Thymus (tissue), 11 donors: ENCODE measurements around the gene GPR146. TPM values are rescaled to one million over a fixed set of nuclear protein-coding genes. Genes with fewer than 3 reads are reported as not detected.

ENCODE experiments used
- DNase-seq, 9 donors: peaks; one replicate each; pipeline ENCODE4 v3.0.0-alpha.2; 2013; ENCODE audit warnings: low spot score in 9 of 9, low read depth in 6 of 9, missing footprints in 1 of 9
- H3K27ac ChIP-seq, 2 donors: one replicate each; pipeline ENCODE4 v1.5.1; 2013; ENCODE audit warnings: control low read depth in 1 of 2, low read depth in 1 of 2, low read length in 1 of 2, mild to moderate bottlenecking in 1 of 2, moderate library complexity in 1 of 2
- H3K27me3 ChIP-seq, 2 donors: one replicate each; pipeline ENCODE4 v1.5.1; 2013; ENCODE audit warnings: low read length in 1 of 2; ENCODE audit not compliant: control insufficient read depth in 2 of 2, insufficient read depth in 1 of 2
- H3K36me3 ChIP-seq, 2 donors: one replicate each; pipeline ENCODE4 v1.5.1; 2013; ENCODE audit warnings: low read length in 1 of 2, mild to moderate bottlenecking in 1 of 2, moderate library complexity in 1 of 2; ENCODE audit not compliant: control insufficient read depth in 2 of 2, insufficient read depth in 2 of 2
- H3K4me1 ChIP-seq, 2 donors: one replicate each; pipeline ENCODE4 v1.5.1; 2013; ENCODE audit warnings: low read length in 2 of 2; ENCODE audit not compliant: control insufficient read depth in 2 of 2, insufficient read depth in 2 of 2
- H3K4me3 ChIP-seq, 2 donors: one replicate each; pipeline ENCODE4 v1.5.1; 2013; ENCODE audit warnings: low read length in 2 of 2, control low read depth in 1 of 2, mild to moderate bottlenecking in 1 of 2
- H3K9me3 ChIP-seq, 2 donors: one replicate each; pipeline ENCODE4 v1.5.1; 2013; ENCODE audit warnings: low read length in 1 of 2, mild to moderate bottlenecking in 1 of 2; ENCODE audit not compliant: control insufficient read depth in 2 of 2, insufficient read depth in 1 of 2
- WGBS: extraction: QIAGEN DNeasy Blood & Tissue Kit; methylation state at CpG from one replicate; pipeline ENCODE4 v1.1.7; 2013; 5-methylcytosine and 5-hydroxymethylcytosine counted together
- polyA plus RNA-seq: library from polyadenylated mRNA; stranded (reverse); fragments of 200-250 nt; gene quantifications from one replicate; pipeline ENCODE4 v1.2.3, GENCODE V29; 2013
- total RNA-seq: library from RNA; stranded (reverse); fragments of 120-200 nt; gene quantifications from one replicate; pipeline ENCODE4 v1.2.4, GENCODE V29; 2013
- donor health status: healthy.

The GPR146 gene
- total and polyA plus RNA-seq, 2 donors: 2.7 to 12.6 TPM

DNA sequence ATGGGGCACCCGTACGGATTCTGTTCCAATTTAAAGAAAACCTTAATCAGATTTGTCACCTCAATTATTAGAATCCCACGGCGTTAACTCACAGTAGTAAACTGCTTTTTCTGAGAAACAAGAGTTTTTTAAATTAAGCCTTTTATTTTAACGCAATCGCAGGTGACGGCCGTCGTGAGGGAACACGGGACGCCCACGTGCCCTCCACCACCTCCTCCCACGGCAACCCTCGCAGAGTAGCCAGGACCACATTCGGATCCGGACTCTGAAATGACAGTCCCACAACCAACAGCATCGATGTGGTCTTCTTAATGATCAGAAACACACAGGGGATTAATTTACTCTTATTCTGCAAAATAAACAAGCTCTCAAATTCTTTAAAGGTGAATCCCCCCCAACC is 22.0 kb upstream of the GPR146 start:
- Histone ChIP-seq H3K36me3 (peaks cover 0 to 5% of the 10 kb centered on the region in 2 donors), H3K9me3 (peaks cover 6 to 25% of the 10 kb centered on the region in 2 donors), H3K27me3 (peaks cover under 1 to 16% of the 10 kb centered on the region in 2 donors), H3K27ac (no peak overlapping the region), H3K4me1 (peaks cover 0 to 20% of the 10 kb centered on the region in 2 donors), H3K4me3 (no peak overlapping the region)
- WGBS: 99% methylated on average over 17 of the region's 17 CpGs
- no peak for DNase-seq

DNA sequence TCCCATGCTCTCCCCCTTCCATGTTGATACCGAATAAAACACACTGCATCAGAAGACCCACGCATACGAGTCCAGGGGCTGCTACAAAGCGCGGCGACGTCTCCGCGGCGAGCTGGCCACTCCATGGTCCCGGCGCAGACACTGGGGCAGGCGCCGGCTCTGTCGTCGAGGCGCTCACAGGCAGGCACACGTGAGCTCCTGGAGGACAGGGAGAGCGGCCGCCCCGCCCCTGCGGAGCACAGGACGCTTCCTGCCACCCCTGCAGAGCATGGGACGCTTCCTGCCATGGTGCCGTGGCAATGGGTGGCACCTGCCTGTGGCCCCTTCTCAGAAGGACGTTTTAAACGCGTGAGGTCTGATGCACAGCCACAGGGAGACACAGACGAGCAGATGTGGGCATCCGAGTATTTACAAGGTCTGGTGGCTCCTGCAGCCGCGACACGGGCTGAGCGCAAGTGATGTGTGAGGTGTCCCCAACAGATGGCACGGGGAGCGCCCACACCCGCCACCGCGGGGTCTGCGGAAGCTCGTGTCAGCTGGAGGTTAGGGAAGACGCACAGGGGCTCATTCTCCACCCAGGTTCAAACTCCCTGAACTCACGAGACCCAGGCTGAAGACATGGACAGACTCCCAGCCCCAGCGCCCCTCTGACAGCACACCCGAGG is 21.4 kb upstream of the GPR146 start:
- Histone ChIP-seq H3K36me3 (peaks cover 0 to 5% of the 10 kb centered on the region in 2 donors), H3K27me3 (peaks cover 6 to 20% of the 10 kb centered on the region in 2 donors), H3K4me3 (no peak overlapping the region), H3K4me1 (peaks cover 0 to 20% of the 10 kb centered on the region in 2 donors), H3K9me3 (peaks cover 6 to 25% of the 10 kb centered on the region in 2 donors), H3K27ac (no peak overlapping the region)
- WGBS: 94% methylated on average over 45 of the region's 45 CpGs
- DNase-seq: no peak

DNA sequence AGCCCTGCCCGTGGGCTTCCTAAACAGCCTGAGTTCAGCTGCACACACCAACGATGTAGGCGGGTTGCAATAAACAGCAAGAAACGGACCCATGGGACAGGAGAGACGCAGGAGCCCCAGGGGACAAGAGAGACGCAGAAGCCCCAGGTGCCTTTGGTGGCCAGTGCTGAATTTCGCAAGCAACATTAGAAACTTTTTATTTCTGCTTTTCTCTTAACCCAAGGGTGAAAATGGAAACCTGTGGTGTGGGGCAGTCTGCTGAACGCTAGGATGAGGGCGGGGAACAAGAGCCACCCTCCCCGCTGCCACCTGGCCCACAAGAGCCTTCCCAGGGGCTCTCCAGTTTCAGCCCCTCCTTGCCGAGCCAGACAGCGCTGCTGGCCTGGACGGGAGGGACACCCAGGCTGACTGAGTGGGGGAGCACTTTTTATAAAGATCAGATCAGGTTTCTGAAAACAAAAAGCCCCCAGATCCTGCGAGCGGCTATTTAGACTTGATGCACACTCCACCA is 20.0 kb upstream of the GPR146 start:
- no peak for DNase-seq
- H3K36me3 ChIP-seq: peaks cover 0 to 5% of the 10 kb centered on the region in 2 donors
- no peak overlapping the region for H3K4me3 ChIP-seq
- H3K4me1 ChIP-seq: peaks cover 0 to 24% of the 10 kb centered on the region in 2 donors
- 77% methylated on average over 15 of the region's 15 CpGs for WGBS
- peaks cover 6 to 25% of the 10 kb centered on the region in 2 donors for H3K9me3 ChIP-seq
- peaks cover 17 to 34% of the 10 kb centered on the region in 2 donors for H3K27me3 ChIP-seq
- H3K27ac ChIP-seq: no peak overlapping the region

DNA sequence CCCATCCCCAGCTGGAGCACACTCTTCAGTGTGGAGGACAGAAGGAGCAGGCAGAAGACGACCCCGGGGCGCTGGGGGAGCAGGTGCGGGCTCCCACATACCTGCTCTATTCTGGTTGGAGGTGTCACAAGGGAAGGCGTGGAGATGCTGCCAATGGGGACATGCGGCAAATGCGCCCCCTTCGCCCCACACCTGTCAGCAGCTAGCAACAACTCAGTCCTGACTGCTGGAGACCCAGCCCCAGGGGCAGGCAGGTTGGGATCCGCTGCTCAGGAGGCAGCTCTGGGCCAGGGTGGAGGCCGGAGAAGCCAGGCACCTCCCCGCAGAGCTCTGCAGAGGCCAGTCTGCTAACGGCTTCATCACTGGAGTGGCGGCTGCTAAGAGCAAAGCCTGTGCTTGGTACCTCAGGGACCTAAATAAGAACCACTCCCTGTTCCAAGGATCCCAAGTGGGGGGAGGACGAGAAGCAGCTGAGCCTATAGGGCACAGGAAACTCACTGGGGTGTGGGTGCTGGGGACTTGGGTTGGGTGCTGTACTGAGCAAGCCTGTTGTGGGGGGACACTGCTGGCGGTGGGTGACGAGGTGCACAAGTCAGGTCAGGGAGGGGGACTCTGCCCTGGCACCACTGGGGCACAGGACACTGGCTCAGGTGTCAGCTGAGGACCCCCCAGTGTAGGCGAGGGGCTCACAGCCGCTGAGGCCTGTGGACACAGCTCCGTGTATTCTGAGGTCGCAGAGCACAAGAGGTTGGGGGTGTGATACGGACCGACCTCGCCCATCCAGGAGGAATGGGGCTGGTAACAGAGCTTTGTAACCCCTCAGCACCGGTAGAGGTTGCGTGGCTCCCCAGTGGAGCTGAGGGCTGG is 19.2 kb upstream of the GPR146 start:
- Histone ChIP-seq H3K27ac (no peak overlapping the region), H3K36me3 (peaks cover 0 to 5% of the 10 kb centered on the region in 2 donors), H3K4me1 (peaks cover 0 to 24% of the 10 kb centered on the region in 2 donors), H3K27me3 (peaks cover 17 to 38% of the 10 kb centered on the region in 2 donors), H3K4me3 (no peak overlapping the region), H3K9me3 (peaks cover 6 to 20% of the 10 kb centered on the region in 2 donors)
- no peak for DNase-seq
- 94% methylated on average over 25 of the region's 25 CpGs for WGBS

DNA sequence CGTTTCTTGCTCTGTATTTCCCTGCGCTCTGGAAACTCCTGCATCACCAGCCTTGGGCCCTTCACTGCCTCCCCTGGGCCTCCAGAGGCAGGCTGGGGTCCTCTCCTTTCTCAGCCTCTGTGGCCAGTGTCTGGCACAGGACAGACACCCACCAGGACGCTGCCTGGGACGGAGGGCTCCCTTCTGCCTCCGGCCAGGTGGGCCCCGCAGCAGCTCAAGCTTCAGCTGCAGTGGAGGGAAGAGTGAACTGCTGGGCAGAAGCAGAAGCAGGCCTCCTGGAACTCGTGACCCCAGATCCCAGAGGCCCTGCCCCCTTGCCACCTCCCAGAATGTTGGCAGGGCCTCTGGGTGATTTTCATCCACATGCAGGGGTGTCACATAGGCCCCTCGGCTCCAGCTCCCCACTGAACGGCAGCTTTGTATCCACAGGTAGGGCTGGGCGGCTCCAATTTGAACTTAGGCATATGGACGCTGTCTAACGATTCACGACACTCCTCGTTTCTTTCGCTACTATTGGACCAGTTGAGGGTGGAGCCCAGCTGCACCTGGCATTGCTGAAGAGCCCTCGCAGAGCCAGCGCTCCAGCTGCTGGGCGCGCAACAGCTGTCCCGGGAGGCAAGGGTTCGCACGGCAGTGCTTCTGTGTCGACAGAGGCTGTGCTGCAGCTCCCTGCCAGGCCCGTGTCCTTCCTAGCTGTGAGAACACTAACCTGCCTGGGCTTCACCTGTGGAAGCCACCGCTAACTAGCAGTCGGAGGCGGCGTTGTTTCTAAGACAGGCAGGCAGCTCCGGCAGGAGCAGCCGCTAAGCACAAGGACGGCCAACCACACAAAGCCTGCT is 18.4 kb upstream of the GPR146 start:
- 93% methylated on average over 31 of the region's 31 CpGs for WGBS
- H3K27ac ChIP-seq: no peak overlapping the region
- H3K4me1 ChIP-seq: peaks cover 0 to 28% of the 10 kb centered on the region in 2 donors
- H3K4me3 ChIP-seq: no peak overlapping the region
- H3K36me3 ChIP-seq: peaks cover 0 to 5% of the 10 kb centered on the region in 2 donors
- peaks cover 6 to 12% of the 10 kb centered on the region in 2 donors for H3K9me3 ChIP-seq
- DNase-seq: no peak
- H3K27me3 ChIP-seq: peaks cover 17 to 41% of the 10 kb centered on the region in 2 donors

DNA sequence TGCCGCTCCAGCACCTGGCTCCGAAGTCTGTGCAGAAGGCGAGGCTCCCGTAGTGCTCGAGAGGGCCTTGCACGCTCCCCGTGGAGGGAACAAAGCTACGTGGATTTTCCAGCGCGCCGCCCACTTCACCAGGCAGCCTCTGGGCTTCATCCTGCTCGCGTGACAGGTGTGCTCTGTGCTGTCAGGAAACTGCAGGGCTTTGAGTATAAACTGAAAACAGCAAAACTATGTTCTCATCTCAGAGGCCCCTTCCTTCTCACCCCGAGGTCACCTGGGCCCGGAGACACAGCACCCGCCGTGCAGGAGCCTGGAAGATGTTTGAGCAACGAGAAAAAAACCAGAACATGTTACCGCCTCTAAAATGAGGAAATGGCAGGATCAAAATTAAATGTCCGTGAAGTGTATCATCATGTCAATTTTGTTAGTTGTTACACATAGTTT is 17.6 kb upstream of the GPR146 start:
- Histone ChIP-seq H3K4me1 (peaks cover 0 to 28% of the 10 kb centered on the region in 2 donors), H3K27ac (no peak overlapping the region), H3K9me3 (peaks cover 3 to 4% of the 10 kb centered on the region in 2 donors), H3K4me3 (no peak overlapping the region), H3K36me3 (no peaks in the 10 kb centered on the region), H3K27me3 (peaks cover 17 to 41% of the 10 kb centered on the region in 2 donors)
- 92% methylated on average over 20 of the region's 20 CpGs for WGBS
- no peak for DNase-seq

DNA sequence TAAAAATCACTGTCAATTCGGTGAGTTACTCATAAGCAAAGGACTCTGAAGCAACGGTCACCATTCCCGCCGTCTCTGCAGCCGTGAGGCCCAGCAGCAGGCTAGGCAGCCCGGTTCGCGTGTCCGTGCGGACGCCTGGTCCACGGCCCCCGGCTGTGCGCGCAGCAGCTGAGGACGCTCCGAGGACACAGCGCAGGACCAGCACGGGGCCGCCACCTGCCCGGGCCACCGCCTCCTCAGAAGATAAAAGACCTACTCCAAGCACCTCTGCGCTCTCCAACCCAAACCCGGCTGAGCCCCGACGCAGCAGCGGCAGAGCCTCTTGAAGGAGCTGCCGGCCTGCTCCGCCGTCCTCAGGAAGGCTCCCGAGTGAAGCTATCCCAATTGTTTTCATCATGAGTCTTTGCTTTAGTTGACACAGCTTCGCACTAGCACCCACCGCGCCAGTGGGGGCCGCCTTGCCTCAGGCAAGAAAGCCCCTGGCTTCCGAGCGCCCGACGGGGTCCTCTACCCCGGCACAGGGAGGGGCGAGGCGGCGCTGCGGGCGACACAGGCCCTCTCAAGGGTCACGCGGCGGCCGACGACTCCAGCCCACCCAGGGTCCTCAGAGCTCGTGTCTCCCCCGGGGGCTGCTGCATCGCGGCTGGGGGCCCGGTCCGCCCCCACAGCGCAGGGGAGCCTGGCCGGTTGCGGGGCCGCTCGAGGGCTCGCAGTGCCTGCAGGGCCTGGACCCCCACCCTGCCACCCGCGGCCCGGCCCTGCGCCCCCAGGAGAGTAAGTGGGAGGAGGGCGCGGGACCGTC is 16.9 kb upstream of the GPR146 start:
- H3K27me3 ChIP-seq: peaks cover 17 to 41% of the 10 kb centered on the region in 2 donors
- H3K4me1 ChIP-seq: peaks cover 0 to 28% of the 10 kb centered on the region in 2 donors
- H3K9me3 ChIP-seq: no peaks in the 10 kb centered on the region
- no peak for DNase-seq
- H3K36me3 ChIP-seq: no peaks in the 10 kb centered on the region
- 46% methylated on average over 69 of the region's 69 CpGs for WGBS
- H3K4me3 ChIP-seq: peak overlapping the region; percentile 1 to 48
- peak overlapping the region in 1 of 2 donors; percentile 36 for H3K27ac ChIP-seq
